ENCODE data around the gene AGBL4.
"Not testable (repeated sequence)": the region's sequence is repeated elsewhere in the genome, so short reads cannot be mapped to it uniquely, and the experiment has no call there.

Gene AGBL4

DNA sequence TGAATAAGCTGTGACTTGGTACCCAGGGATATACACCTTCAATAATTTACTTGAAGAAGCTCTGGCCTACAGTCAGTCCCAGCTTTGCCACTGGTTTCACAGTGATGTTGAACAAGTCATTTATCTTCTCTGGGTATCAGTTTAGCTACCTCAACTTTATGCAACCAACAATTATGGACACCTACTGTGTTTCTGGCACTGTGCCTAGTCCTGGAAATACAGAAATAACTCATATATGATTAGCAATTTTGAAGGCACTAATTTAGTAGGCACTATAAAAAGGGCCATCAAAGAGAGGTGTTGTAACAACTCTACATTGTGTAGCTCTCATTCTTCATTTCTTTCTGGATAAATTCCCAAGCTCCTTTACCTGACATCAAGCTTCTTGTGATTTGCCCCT lies 1463.2 kb downstream of the AGBL4 start:
- DNase-seq: peak; percentile 95

DNA sequence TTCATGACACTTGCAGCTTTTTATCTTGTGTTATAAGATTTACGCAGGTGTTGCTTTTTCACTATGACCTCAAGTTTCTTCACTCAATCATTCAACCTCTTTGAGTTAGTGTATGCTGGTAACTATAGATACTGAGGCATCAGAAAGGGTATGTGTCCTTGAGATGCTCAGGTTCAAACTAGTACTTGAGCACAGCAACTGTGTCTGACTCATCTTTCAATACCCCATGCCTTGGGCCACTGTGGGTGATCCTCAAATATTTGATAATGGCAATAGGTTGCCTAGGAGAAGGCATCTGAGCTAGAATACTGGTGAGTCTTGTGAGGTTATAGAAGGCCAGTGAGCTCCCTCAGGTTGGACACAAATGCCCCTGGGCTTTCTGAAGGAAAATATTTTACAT lies 1463.6 kb downstream of the AGBL4 start:
- DNase-seq: no peak

DNA sequence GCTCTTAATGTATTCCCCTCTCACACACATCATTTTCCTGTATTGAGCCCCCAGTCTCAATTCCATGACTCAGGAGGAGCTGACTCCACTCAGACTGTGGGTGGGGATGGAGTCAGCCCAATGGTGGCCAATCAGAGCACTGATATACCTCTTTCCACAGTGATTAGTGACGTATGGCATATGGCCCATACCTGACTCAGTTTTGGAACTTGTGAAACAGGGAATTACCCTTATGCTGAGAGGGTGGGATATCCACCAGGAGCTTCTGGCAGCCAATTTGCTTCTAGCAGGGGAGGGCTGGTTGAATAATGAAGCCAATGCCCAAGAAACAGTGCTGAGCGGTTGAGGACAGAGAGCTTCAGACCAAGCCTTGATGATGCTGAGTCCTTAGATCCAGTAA lies 1465.4 kb downstream of the AGBL4 start:
- DNase-seq: no peak

DNA sequence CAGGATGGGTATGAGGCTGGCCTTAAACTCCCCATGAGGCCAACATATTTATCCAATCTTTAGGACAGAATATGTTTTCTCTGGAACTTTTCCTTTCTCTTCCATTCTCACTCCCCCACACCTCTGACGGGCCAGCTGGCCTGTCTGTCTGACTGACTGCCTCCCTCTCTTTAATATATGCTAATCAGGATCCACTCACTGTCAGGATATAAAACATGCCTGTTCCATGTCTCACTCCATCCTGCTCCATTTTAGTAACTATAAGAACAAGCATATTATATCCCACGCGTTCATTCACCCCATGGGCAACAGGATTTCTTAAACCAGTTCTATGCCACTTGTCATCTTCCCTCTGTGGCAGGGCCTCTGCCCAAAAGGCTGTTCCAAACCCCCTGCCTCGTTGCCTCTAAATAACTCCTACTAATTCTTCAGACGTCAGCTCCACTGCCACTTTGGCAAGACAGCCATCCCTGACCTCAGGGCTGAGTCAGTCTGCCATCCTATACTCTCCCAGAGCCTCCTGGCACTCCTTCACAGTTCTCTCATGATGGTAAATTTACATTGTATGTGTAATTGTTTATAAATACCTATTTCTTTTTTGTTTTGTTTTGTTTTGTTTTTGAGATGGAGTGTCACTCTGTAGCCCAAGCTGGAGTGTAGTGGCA lies 1467.4 kb downstream of the AGBL4 start:
- DNase-seq: no peak

DNA sequence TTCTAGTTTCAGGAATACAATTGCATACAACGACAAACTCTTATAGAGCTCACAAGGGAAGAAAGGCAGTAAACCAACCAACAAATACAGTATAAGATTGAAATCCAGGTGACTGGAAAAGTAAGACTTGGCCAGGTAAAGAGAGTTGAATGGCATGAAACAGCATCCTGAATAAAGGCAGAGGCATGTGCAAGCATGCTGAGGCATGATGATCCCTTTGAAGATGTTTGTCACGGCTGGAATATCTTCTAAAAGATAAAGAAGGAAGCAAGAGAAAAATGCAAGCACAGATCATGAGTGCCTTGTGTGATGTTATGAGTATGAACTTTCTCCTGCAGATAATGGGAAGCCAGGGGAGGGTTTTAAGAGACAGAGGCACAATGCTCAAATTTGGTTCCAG lies 1468.5 kb downstream of the AGBL4 start:
- DNase-seq: no peak

DNA sequence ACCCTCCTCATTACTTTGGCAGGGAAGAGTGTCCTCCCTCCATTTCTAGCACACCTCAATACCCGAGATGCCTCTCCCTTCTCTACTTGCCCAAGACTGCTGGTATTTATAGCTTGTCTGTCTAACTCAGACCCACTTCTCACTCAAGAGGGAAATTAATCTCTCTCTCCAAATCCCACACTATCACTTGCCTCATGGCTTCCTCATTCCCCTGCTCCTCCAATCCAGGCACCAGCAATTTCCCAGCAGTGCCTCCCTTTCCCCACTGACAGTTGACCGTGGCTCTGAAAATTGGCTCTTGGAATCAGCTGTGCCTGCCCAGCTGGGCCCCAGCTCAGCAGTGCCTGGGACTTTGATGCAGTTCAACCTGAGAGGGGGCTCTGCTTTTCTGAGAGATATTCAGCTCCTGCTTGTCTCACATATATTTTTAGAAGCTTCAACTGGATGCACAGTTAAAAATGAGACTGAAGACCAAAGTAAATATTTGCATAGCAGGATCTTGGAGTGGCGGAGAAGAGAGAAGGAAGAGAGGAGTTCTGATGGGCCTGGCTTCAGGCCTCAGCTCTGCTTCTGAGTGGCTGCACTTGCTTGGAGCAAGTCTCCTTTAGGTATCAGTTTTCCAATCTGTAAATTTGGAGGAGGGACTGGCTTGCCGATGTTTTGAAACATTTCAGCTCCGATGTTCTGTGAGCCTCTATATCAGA lies 1470.7 kb downstream of the AGBL4 start:
- peak; percentile 29 for DNase-seq

DNA sequence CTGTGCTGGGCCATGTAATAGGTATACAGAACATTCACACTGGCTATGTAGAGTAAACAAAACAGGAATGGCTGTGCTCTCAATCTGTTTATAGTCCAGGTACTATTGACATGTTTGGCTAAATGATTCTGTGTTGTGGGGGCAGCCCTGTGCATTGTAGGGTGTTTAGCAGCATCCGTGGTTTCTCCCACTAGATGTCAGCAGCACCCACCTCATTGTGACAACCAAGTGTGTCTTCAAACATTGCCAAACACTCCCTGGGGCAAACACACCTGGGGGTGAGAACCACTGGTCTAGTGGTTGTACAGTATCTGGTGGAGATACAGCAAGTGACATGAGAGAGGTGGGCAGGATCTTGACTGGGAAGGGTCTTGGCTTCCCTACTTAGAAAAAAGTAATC lies 1471.3 kb downstream of the AGBL4 start:
- no peak for DNase-seq

DNA sequence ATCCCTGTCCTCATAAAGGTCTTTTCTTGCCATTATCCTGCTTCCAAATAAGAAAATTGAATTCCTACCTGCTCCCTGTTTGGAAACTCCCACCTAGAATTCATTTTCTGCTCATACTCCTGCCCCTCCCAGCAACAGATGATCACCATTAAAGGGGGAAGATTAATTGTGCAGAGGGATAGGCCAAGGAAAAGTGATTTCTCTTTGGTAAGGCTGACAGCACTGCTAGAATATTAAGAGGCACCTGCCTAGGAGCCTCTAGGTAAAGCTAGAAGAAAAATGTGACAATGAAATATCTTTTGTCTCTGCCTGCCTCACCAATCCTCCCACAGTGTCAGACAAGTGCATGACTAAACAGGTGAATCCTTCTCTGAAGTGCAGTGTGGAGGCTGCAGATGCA lies 1474.8 kb downstream of the AGBL4 start:
- no peak for DNase-seq

DNA sequence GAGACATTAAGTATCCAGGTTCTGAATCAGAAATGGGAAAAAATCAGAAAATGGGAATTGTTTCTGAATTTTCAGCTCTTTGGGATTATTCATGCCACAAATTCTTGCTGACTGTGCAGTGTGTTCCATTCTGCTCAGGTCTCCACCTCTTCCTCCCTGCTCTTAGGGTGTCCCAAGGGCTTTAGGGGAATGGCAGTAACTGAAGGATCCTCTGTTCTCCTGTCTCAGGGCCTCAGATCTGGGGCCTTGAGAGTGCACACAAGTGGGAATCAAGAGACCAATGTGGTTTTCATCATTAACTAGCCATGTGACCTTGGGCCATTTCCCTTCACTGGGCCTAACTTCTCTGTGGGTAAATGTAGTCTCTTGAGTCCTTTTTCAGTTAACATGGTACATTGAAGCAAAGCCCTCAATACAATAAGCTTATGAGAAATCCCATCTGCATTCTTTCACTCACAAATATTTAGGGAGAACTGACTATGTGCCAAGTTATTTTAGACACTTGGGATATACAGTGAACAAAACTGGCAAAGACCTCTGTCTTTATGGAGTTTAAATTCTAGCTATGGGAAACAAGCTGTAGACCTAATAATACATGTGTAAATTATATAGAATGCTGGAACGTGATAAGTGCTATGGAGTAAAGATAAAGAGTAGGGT lies 1476.1 kb downstream of the AGBL4 start:
- no peak for DNase-seq

DNA sequence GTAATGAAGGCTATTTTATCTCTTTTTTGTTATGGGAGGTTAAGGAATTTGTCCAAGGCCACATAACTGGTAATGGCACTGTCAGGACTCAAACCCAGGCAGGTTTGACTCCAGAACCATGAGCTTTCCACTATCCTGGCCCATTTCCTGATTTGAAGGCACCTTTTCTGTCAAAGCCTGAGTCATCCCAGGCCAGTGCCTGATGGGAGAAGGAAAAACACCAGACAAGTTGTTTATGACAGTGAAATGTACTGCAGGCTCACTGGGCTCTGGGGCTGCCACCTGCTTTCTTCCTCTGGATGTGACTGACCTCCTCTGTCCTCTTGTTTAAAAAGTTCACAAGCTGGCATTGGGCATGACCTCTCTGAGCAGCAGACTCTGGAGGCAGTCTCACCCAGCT lies 1479.9 kb downstream of the AGBL4 start:
- DNase-seq: no peak

DNA sequence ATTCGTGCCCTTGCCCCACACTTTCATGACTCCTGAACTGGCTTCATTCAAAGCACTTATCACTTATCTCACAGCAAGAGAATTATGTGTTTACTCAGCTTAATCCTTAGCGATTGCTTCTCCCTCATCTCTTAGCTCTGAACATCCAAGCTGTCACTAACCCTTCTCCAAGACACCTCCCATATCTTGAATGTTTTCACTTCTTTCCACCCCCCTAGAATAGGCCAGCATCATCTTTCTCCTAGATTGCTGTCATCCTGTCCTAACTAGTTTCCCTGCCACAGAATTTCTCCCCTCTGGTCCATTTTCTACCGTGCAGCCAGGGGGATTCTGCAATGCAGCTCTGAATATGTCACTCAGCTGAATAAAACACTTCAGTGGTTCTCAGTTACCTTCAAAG lies 1483.2 kb downstream of the AGBL4 start:
- no peak for DNase-seq

DNA sequence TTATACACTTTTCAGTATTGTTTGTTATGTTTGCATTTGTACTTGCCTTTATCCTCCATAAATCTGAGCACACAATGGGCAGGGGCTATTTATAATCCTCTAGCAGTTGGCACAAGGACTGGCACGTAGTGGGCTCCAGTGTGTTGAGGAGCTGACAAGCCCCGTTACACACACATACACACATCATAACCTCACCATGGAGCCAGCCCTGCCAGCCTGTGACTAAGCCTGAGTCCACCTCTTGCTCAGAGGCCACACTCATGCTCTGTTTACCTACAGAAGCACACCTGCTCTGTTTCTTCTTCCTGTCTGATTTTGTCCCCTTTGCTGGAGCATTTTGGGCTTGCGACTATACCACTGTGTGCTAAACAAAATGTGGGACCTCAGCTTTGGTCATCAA lies 1487.3 kb downstream of the AGBL4 start:
- no peak for DNase-seq

DNA sequence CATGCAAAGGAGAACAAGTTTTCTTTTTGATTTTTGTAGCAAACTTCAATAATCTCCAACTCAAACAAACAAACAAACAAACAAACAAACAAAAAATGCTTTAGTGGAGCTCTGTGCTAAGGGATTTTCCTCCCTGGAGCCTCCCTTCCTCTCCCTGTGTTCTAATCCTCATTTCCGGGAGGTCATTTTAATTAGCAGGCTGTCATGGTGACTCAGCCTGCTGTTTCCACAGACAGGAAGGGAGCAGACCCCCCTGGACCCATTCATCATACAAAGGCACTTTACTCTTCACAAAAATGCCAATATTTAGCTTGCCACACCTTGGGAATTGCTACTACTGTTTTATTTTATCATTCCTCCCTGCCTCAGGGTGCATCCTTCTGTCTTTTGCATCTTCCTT lies 1490.8 kb downstream of the AGBL4 start:
- DNase-seq: no peak

DNA sequence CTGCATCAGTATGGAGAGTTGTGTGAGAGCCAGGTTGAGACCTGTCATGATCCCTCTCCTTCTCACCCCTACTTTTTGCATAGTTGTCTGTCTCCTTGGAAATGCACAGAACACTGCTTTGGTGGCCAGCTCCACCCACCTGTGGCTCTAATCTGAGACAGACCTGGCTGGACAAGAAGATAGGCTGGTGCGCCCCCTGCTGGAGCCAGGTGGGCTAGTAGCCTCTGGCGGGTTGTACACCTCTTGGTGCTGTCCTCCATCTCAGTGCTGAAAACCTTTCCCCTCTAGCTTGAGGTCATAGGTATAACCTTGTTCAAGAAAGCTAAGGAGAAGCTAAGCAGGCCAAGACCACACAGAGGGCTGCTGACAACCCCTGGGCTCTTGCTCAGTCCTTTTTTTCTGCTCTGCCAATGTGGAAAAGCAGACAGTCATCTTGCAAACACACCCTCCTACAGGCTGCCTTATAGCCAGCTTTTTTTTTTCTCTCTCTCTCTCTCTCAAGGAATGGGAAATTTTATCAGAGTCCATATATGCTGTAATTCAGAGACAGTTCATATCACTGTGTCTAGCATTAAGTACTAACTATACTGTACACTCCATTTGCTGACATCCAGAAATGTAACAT lies 1492.9 kb downstream of the AGBL4 start:
- peak; percentile 20 for DNase-seq

DNA sequence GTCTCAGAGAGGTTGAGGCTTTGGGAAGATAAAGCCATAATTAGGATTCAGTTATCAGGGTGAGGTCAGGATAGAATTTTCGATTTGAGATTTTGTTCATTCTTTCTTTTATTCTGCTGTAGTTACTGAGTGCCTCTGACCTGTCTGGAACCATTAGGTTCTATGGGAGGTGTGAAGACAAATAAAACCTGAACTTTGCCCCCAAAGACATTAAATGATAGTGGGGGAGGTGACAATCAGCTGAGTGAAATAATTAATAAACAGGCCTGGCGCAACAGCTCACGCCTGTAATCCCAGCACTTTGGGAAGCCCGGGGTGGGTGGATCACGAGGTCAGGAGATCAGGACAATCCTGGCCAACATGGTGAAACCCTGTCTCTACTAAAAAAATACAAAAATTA lies 1496.7 kb downstream of the AGBL4 start:
- no peak for DNase-seq

DNA sequence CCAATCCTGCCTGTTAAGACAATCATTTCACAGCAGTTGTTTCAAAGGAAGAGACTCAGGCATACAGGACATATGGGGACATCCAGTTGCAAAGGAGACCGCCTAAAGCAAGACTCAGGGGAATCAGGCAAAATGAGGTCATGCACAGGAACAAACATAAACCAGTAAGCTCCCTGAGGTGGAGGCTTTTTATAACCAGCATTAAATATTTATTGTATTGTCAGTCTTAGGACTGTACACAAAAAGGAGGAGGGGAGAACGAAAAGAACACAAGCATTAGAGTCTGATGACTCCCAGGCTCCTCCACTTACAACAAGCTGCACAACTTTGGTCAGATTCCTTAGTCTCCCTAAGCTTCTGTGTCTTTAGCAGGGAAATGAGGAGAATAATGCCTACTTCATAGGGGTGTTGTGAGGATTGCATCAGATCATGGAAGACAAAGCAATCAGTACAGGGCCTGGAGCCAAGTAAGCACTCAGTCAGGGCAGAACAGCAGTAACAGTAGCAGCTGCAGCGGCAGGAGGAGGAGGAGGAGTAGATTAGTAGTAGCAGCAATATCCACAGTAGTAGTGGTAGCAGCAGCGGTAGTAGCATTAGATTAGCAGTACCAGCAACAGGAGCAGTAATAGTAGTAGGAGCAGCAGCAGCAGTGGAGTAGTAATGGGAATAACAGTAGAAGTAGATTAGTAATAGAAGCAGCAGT lies 1497.6 kb downstream of the AGBL4 start:
- DNase-seq: no peak

DNA sequence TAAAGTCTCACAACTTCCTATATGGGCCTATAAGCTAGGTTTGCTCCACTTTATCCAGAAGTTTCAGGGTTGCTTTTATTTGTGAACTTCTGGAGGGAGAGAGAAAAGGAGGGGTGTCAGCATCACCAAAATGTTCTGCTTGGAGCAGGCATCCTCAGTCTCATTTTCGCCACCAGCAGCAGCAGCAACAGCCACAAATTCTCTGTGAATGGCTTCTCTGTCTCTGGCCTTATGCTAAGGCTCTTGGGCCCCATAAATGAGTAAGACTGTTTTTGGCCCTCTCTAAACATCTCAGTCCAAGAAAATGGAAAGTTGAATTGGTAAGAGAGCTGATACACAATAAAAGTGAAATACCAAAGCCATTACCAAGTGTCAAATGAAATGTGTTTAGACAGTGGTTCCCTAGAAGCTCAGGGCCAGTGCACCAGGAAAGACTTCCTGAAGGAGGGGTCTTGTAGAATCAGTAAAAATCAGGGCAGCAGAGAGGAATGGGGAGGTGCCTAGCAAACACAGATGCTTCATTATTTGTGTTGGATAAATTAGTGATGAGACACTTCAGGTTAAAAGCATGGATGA lies 1498.8 kb downstream of the AGBL4 start:
- DNase-seq: no peak

DNA sequence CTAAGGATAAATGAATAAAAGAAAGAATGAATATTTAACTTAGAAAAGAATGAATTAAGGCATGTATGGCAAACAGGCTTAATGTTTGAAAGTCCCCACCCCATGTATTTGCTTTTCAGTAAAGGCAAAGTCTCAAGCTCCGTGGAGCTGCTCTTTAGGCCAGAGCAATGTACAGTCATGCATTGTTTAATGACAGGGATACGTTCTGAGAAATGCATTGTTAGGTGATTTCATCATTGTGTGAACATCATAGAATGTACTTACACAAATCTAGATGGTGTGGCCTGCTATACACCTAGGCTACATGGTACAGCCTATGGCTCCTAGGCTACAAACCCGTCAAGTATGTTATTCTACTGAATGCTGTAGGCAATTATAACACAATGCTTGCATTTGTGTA lies 1500.2 kb downstream of the AGBL4 start:
- no peak for DNase-seq

DNA sequence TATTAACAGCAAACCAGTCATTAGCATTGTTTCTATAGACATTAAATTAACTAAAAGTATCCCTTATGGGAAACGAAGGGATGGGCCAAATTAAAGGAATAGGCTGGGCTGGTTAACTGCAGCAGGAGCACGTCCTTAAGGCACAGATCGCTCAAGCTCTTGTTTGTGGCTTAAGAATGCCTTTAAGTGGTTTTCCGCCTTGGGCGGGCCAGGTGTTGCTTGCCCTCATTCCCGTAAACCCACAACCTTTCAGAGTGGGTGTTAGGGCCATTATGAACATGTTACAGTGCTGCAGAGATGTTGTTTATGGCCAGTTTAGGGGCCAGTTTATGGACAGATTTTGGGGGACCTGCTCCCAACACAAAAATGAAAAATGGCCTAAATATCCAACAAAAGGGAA lies 1503.9 kb downstream of the AGBL4 start:
- DNase-seq: not testable (repeated sequence)

DNA sequence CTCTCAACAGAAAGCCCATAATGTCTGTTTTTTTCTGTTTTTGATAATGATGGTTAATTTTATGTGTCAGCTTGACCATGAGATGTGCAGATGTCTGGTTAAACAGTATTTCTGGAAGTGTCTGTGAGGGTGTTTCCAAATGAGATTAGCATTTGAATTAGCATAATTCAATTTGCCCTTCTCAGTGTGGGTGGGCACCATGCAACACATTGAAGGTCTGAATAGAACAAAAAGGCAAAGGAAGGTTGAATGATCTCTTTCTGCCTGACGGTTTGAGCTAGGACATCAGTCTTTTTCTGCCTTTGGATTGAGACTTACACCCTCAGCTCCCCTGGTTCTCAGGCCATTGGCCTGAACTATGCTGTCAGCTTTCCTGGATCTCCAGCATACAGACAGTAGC lies 1516.9 kb downstream of the AGBL4 start:
- no peak for DNase-seq

DNA sequence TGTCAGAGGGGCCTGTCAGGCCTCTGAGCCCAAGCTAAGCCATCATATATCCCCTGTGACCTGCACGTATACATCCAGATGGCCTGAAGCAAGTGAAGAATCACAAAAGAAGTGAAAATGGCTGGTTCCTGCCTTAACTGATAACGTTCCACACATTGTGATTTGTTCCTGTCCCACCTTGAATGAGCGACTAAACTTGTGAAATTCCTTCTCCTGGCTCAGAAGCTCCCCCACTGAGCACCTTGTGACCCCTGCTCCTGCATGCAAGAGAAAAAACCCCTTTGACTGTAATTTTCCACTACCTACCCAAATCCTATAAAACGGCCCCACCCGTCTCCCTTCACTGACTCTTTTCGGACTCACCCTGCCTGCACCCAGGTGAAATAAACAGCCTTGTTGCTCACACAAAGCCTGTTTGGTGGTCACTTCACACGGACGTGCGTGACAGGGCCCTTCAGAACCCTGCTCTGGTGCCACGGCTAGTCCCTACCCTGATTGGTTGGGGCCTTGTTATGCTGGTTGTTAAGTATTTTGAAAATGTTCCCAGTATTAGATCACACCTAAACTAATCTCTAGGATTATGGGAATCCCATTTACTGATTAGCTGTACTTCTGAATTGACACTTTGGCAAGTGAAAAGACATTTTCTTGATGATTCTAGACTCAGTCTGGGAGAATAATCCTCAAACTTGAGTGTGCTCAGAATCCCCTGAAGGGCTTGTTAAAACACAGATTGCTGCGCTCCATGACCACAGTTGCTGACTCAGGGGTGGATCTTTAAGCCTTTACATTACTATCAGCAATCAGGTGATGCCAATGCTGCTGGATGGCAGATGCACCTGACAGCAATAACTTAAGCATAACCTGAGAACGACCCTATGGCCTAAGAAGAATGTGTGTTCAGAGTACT lies 1523.0 kb downstream of the AGBL4 start:
- no peak for DNase-seq

DNA sequence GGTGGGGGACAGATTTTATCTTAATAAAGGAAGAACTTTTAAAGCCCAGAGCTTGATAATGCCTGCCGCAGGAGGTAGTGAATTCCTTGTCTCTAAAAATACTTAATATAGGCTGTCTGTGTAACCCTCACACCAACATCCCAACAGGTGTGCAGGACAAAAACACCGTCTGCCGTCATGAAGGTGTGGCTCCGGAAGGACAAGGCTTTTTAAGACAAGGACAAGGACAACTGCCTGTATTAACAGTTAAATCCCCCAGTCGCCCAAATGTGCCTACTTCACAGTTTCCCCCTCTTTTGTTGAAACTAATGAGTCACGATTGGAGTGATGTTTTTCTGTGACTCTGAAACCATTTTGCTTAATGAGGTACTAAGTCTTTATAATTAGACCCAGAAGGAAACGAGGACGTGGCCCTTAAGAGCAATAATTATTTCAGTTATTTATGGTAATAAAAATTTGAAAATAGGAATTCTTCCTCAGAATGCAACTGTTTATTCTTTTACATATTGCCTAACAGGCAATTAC lies 1524.5 kb downstream of the AGBL4 start:
- no peak for DNase-seq
